ENCODE measurements around the gene TFRC. TPM values are rescaled to one million over a fixed set of nuclear protein-coding genes. Genes with fewer than 3 reads are reported as not detected.

TFRC gene
- total RNA-seq, 1 experiment from 2014 or later = 143 TPM

DNA sequence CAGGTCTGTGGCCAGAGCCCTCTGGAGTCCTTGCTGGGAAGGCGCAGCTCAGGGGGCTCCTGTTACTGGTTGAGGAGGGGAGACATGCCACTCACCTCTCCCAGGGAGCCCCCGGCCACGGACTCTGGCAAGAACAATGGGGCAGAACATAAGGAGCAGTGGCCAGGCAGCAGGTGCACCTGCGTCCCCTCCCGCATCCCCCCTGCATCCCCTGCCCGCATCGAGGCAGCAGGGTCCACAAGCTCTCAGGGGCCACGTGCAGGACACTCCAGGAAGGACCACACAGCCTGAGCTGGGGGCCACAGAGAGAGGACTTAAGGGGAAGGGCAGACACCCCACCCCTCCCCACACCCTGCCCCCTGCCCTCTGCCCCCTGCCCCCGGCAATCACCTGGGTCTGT, 73.0 kb downstream of the TFRC start (continued):
- TF ChIP-seq, protein P1, sequence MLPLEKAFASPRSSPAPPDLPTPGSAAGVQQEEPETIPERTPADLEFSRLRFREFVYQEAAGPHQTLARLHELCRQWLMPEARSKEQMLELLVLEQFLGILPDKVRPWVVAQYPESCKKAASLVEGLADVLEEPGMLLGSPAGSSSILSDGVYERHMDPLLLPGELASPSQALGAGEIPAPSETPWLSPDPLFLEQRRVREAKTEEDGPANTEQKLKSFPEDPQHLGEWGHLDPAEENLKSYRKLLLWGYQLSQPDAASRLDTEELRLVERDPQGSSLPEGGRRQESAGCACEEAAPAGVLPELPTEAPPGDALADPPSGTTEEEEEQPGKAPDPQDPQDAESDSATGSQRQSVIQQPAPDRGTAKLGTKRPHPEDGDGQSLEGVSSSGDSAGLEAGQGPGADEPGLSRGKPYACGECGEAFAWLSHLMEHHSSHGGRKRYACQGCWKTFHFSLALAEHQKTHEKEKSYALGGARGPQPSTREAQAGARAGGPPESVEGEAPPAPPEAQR (CRISPR knock-in tag; IDR thresholded peaks at IDR 0.05) = no peak
- TF ChIP-seq, protein P2, sequence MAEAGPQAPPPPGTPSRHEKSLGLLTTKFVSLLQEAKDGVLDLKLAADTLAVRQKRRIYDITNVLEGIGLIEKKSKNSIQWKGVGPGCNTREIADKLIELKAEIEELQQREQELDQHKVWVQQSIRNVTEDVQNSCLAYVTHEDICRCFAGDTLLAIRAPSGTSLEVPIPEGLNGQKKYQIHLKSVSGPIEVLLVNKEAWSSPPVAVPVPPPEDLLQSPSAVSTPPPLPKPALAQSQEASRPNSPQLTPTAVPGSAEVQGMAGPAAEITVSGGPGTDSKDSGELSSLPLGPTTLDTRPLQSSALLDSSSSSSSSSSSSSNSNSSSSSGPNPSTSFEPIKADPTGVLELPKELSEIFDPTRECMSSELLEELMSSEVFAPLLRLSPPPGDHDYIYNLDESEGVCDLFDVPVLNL (CRISPR knock-in tag; IDR thresholded peaks at IDR 0.05; ENCODE audit: borderline replicate concordance, low read depth) = no peak
- TF ChIP-seq, protein P3, sequence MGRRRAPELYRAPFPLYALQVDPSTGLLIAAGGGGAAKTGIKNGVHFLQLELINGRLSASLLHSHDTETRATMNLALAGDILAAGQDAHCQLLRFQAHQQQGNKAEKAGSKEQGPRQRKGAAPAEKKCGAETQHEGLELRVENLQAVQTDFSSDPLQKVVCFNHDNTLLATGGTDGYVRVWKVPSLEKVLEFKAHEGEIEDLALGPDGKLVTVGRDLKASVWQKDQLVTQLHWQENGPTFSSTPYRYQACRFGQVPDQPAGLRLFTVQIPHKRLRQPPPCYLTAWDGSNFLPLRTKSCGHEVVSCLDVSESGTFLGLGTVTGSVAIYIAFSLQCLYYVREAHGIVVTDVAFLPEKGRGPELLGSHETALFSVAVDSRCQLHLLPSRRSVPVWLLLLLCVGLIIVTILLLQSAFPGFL (CRISPR knock-in tag; IDR thresholded peaks at IDR 0.05; ENCODE audit: borderline replicate concordance) = no peak
- TF ChIP-seq, protein P4, sequence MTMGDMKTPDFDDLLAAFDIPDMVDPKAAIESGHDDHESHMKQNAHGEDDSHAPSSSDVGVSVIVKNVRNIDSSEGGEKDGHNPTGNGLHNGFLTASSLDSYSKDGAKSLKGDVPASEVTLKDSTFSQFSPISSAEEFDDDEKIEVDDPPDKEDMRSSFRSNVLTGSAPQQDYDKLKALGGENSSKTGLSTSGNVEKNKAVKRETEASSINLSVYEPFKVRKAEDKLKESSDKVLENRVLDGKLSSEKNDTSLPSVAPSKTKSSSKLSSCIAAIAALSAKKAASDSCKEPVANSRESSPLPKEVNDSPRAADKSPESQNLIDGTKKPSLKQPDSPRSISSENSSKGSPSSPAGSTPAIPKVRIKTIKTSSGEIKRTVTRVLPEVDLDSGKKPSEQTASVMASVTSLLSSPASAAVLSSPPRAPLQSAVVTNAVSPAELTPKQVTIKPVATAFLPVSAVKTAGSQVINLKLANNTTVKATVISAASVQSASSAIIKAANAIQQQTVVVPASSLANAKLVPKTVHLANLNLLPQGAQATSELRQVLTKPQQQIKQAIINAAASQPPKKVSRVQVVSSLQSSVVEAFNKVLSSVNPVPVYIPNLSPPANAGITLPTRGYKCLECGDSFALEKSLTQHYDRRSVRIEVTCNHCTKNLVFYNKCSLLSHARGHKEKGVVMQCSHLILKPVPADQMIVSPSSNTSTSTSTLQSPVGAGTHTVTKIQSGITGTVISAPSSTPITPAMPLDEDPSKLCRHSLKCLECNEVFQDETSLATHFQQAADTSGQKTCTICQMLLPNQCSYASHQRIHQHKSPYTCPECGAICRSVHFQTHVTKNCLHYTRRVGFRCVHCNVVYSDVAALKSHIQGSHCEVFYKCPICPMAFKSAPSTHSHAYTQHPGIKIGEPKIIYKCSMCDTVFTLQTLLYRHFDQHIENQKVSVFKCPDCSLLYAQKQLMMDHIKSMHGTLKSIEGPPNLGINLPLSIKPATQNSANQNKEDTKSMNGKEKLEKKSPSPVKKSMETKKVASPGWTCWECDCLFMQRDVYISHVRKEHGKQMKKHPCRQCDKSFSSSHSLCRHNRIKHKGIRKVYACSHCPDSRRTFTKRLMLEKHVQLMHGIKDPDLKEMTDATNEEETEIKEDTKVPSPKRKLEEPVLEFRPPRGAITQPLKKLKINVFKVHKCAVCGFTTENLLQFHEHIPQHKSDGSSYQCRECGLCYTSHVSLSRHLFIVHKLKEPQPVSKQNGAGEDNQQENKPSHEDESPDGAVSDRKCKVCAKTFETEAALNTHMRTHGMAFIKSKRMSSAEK (CRISPR knock-in tag; IDR thresholded peaks at IDR 0.05; ENCODE audit: borderline replicate concordance) = no peak
- no peak for TF ChIP-seq OVOL2 (CRISPR knock-in tag; IDR thresholded peaks at IDR 0.05; ENCODE audit: borderline replicate concordance)
- no peak for TF ChIP-seq IRF2 (CRISPR knock-in tag; IDR thresholded peaks at IDR 0.05; ENCODE audit: borderline replicate concordance, low read depth)
- no peak for TF ChIP-seq ZNF138 (CRISPR knock-in tag; conservative IDR thresholded peaks at IDR 0.05)

DNA sequence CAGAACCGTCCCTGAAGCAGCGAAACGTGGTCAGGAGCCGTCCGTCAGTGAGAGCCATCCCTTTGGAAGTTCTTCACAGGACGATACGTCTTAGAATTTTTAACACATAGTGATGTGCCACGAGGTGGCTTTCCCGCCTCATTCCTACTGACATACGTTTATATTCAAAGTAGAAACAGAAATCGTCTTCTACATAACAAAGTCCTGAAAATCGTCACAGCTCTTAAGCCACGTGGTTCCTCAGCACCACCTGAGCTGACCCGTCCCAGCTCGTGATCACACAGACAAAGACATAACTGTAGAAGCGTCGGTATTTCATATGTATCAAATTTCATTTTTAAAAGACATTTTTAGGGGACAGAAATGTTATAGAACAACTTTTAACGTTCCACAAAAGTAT, 73.5 kb downstream of the TFRC start:
- H3K9me3 Mint-ChIP-seq = peaks cover 12% of the 10 kb centered on the region
- ATAC-seq = no peak
- ChIA-PET CTCF (no interaction called here), POLR2A (no interaction called here)
- TF ChIP-seq, protein P1 (CRISPR knock-in tag; IDR thresholded peaks at IDR 0.05) = no peak
- no peak for TF ChIP-seq TCF7 (CRISPR knock-in tag; IDR thresholded peaks at IDR 0.05; ENCODE audit: low read depth)
- no peaks in the 10 kb centered on the region for H3K4me1 Mint-ChIP-seq
- no peaks in the 10 kb centered on the region for H3K36me3 Mint-ChIP-seq
- H3K27me3 Mint-ChIP-seq (ENCODE audit: low read depth) = peaks cover 6% of the 10 kb centered on the region
- H3K4me3 Mint-ChIP-seq = no peak overlapping the region
- no peak overlapping the region for H3K27ac Mint-ChIP-seq
- DNase-seq (ENCODE audit: low spot score) = no peak

DNA sequence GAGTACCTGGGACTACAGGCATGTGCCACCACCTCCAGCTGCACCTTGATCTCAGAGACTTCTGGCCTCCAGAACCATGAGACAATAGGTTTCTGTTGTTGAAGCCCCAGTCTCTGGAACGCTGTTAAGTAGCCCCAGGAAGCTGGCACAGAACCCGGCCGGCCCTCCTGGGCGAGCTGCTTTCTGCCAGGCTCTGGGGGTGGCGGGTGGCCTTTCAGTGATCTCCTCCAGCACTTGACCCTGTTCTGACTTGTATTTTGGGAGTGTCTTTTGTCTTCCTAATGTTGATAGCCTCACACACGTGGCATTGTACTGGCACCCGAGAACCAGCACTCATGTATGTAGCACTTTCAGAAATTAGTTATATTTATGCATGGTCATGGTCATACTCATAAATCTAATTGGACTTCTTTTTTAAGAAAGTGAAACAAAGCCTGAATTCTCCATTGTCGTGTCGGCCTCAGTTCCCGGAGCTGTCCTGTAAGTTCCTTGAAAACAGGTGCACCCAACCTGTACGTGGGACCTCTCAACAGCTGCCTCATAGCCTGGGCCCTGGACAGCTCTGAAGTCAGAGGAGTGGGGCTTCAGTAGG, 74.0 kb downstream of the TFRC start:
- no peak overlapping the region for H3K27ac Mint-ChIP-seq
- H3K9me3 Mint-ChIP-seq = peaks cover 12% of the 10 kb centered on the region
- H3K4me1 Mint-ChIP-seq = no peaks in the 10 kb centered on the region
- no peak for ATAC-seq
- H3K4me3 Mint-ChIP-seq = no peak overlapping the region
- H3K27me3 Mint-ChIP-seq (ENCODE audit: low read depth) = peaks cover 6% of the 10 kb centered on the region
- ChIA-PET CTCF (no interaction called here), POLR2A (no interaction called here)
- no peak for DNase-seq (ENCODE audit: low spot score)
- H3K36me3 Mint-ChIP-seq = no peaks in the 10 kb centered on the region
- TF ChIP-seq MYBL2 (CRISPR knock-in tag; IDR thresholded peaks at IDR 0.05) (no peak), TCF7 (CRISPR knock-in tag; IDR thresholded peaks at IDR 0.05; ENCODE audit: low read depth) (no peak), ELF4 (CRISPR knock-in tag; IDR thresholded peaks at IDR 0.05; ENCODE audit: low read depth) (no peak), TEAD4 (CRISPR knock-in tag; IDR thresholded peaks at IDR 0.05) (no peak), SMAD3 (CRISPR knock-in tag; IDR thresholded peaks at IDR 0.05; ENCODE audit: borderline replicate concordance) (no peak), GRHL2 (CRISPR knock-in tag; IDR thresholded peaks at IDR 0.05; ENCODE audit: insufficient replicate concordance, severe bottlenecking) (no peak), CREM (CRISPR knock-in tag; IDR thresholded peaks at IDR 0.05) (no peak)
- TF ChIP-seq, protein P5, sequence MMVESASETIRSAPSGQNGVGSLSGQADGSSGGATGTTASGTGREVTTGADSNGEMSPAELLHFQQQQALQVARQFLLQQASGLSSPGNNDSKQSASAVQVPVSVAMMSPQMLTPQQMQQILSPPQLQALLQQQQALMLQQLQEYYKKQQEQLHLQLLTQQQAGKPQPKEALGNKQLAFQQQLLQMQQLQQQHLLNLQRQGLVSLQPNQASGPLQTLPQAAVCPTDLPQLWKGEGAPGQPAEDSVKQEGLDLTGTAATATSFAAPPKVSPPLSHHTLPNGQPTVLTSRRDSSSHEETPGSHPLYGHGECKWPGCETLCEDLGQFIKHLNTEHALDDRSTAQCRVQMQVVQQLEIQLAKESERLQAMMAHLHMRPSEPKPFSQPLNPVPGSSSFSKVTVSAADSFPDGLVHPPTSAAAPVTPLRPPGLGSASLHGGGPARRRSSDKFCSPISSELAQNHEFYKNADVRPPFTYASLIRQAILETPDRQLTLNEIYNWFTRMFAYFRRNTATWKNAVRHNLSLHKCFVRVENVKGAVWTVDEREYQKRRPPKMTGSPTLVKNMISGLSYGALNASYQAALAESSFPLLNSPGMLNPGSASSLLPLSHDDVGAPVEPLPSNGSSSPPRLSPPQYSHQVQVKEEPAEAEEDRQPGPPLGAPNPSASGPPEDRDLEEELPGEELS (CRISPR knock-in tag; IDR thresholded peaks at IDR 0.05) = no peak
- TF ChIP-seq, protein P6, sequence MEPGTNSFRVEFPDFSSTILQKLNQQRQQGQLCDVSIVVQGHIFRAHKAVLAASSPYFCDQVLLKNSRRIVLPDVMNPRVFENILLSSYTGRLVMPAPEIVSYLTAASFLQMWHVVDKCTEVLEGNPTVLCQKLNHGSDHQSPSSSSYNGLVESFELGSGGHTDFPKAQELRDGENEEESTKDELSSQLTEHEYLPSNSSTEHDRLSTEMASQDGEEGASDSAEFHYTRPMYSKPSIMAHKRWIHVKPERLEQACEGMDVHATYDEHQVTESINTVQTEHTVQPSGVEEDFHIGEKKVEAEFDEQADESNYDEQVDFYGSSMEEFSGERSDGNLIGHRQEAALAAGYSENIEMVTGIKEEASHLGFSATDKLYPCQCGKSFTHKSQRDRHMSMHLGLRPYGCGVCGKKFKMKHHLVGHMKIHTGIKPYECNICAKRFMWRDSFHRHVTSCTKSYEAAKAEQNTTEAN (CRISPR knock-in tag; IDR thresholded peaks at IDR 0.05) = no peak
- TF ChIP-seq, protein P7, sequence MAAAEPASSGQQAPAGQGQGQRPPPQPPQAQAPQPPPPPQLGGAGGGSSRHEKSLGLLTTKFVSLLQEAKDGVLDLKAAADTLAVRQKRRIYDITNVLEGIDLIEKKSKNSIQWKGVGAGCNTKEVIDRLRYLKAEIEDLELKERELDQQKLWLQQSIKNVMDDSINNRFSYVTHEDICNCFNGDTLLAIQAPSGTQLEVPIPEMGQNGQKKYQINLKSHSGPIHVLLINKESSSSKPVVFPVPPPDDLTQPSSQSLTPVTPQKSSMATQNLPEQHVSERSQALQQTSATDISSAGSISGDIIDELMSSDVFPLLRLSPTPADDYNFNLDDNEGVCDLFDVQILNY (CRISPR knock-in tag; IDR thresholded peaks at IDR 0.05) = no peak

Measured in WTC11 (cell line).